Measurements from ENCODE around the gene PKD1.
"Not testable (repeated sequence)": the region's sequence is repeated elsewhere in the genome, so short reads cannot be mapped to it uniquely, and the experiment has no call there.

The PKD1 gene

GRCh38 chr16:2147981-2148671 is 12.4 kb upstream of the PKD1 start, which contains the start of gene RAB26:
Gene RAB26, plus strand, starts transcription at chr16:2148625. Its CDS starts 159 bp downstream, at chr16:2148784.
- no peaks in the 10 kb centered on the region for H3K9me3 ChIP-seq (ENCODE audit: insufficient read depth, low read depth, low read length)
- H3K36me3 ChIP-seq (ENCODE audit: insufficient read depth, low read depth, low read length) = peaks cover 22% of the 10 kb centered on the region
- peak within 1 kb of the TSS; percentile 85 for H3K4me3 ChIP-seq (ENCODE audit: low read length)
- H3K4me1 ChIP-seq (ENCODE audit: insufficient read depth, low read length) = peaks cover 15% of the 10 kb centered on the region; the same call in 1 of the 2 replicates
- H3K27ac ChIP-seq (ENCODE audit: low read length) = no peak within 1 kb of the TSS
- peaks cover 23% of the 10 kb centered on the region; the same call in 1 of the 2 replicates for H3K27me3 ChIP-seq (ENCODE audit: insufficient read depth, low read length)
- H3K9ac ChIP-seq (ENCODE audit: low read depth, low read length) = peak within 1 kb of the TSS; percentile 96; the same call in 1 of the 2 replicates

GRCh38 chr16:2147378-2147777 is 11.7 kb upstream of the PKD1 start:
- H3K27me3 ChIP-seq (ENCODE audit: insufficient read depth, low read length) = peaks cover 24% of the 10 kb centered on the region; the same call in 1 of the 2 replicates
- peaks cover 15% of the 10 kb centered on the region; the same call in 1 of the 2 replicates for H3K4me1 ChIP-seq (ENCODE audit: insufficient read depth, low read length)
- no peak overlapping the region for H3K27ac ChIP-seq (ENCODE audit: low read length)
- no peaks in the 10 kb centered on the region for H3K9me3 ChIP-seq (ENCODE audit: insufficient read depth, low read depth, low read length)
- no peak overlapping the region for H3K9ac ChIP-seq (ENCODE audit: low read depth, low read length)
- peaks cover 15% of the 10 kb centered on the region for H3K36me3 ChIP-seq (ENCODE audit: insufficient read depth, low read depth, low read length)
- H3K4me3 ChIP-seq (ENCODE audit: low read length) = no peak overlapping the region

- Histone ChIP-seq H3K9ac (ENCODE audit: low read depth, low read length) (no peak overlapping the region), H3K36me3 (ENCODE audit: insufficient read depth, low read depth, low read length) (no peaks in the 10 kb centered on the region), H3K9me3 (ENCODE audit: insufficient read depth, low read depth, low read length) (no peaks in the 10 kb centered on the region), H3K4me1 (ENCODE audit: insufficient read depth, low read length) (peaks cover 8% of the 10 kb centered on the region; the same call in 1 of the 2 replicates), H3K27ac (ENCODE audit: low read length) (no peak overlapping the region), H3K27me3 (ENCODE audit: insufficient read depth, low read length) (peaks cover 24% of the 10 kb centered on the region; the same call in 1 of the 2 replicates), H3K4me3 (ENCODE audit: low read length) (no peak overlapping the region)
Measured at GRCh38 chr16:2145843-2146242, 10.1 kb upstream of the PKD1 start.

- H3K9ac ChIP-seq (ENCODE audit: low read depth, low read length) = no peak overlapping the region
- no peak overlapping the region for H3K4me3 ChIP-seq (ENCODE audit: low read length)
- H3K4me1 ChIP-seq (ENCODE audit: insufficient read depth, low read length) = no peaks in the 10 kb centered on the region
- peaks cover 13% of the 10 kb centered on the region; the same call in 1 of the 2 replicates for H3K27me3 ChIP-seq (ENCODE audit: insufficient read depth, low read length)
- no peak overlapping the region for H3K27ac ChIP-seq (ENCODE audit: low read length)
- H3K36me3 ChIP-seq (ENCODE audit: insufficient read depth, low read depth, low read length) = no peaks in the 10 kb centered on the region
- H3K9me3 ChIP-seq (ENCODE audit: insufficient read depth, low read depth, low read length) = no peaks in the 10 kb centered on the region
Measured at GRCh38 chr16:2143878-2144485, 8.3 kb upstream of the PKD1 start.

GRCh38 chr16:2142942-2143877 is 7.5 kb upstream of the PKD1 start:
- Histone ChIP-seq H3K27ac (ENCODE audit: low read length) (no peak overlapping the region), H3K36me3 (ENCODE audit: insufficient read depth, low read depth, low read length) (no peaks in the 10 kb centered on the region), H3K4me3 (ENCODE audit: low read length) (no peak overlapping the region), H3K27me3 (ENCODE audit: insufficient read depth, low read length) (peaks cover 13% of the 10 kb centered on the region; the same call in 1 of the 2 replicates), H3K9me3 (ENCODE audit: insufficient read depth, low read depth, low read length) (no peaks in the 10 kb centered on the region), H3K9ac (ENCODE audit: low read depth, low read length) (no peak overlapping the region), H3K4me1 (ENCODE audit: insufficient read depth, low read length) (no peaks in the 10 kb centered on the region)

- H3K27ac ChIP-seq (ENCODE audit: low read length); H3K4me1 ChIP-seq (ENCODE audit: insufficient read depth, low read length); H3K36me3 ChIP-seq (ENCODE audit: insufficient read depth, low read depth, low read length); H3K9me3 ChIP-seq (ENCODE audit: insufficient read depth, low read depth, low read length); H3K27me3 ChIP-seq (ENCODE audit: insufficient read depth, low read length); H3K9ac ChIP-seq (ENCODE audit: low read depth, low read length): not testable (repeated sequence)
- peak overlapping the region; percentile 49; the same call in 1 of the 2 replicates for H3K4me3 ChIP-seq (ENCODE audit: low read length)
Measured at GRCh38 chr16:2135071-2135470, 627 bp downstream of the PKD1 start.

GRCh38 chr16:2133797-2134196 is 1.9 kb downstream of the PKD1 start:
- not testable (repeated sequence) for H3K36me3 ChIP-seq (ENCODE audit: insufficient read depth, low read depth, low read length); H3K4me3 ChIP-seq (ENCODE audit: low read length); H3K9me3 ChIP-seq (ENCODE audit: insufficient read depth, low read depth, low read length)

GRCh38 chr16:2129890-2130447 is 5.7 kb downstream of the PKD1 start:
- not testable (repeated sequence) for H3K27me3 ChIP-seq (ENCODE audit: insufficient read depth, low read length); H3K9me3 ChIP-seq (ENCODE audit: insufficient read depth, low read depth, low read length); H3K4me1 ChIP-seq (ENCODE audit: insufficient read depth, low read length); H3K9ac ChIP-seq (ENCODE audit: low read depth, low read length); H3K36me3 ChIP-seq (ENCODE audit: insufficient read depth, low read depth, low read length); H3K4me3 ChIP-seq (ENCODE audit: low read length); H3K27ac ChIP-seq (ENCODE audit: low read length)

More at GRCh38 chr16:2133797-2134196, 1.9 kb downstream of the PKD1 start:
- H3K27me3 ChIP-seq (ENCODE audit: insufficient read depth, low read length); H3K4me1 ChIP-seq (ENCODE audit: insufficient read depth, low read length); H3K27ac ChIP-seq (ENCODE audit: low read length); H3K9ac ChIP-seq (ENCODE audit: low read depth, low read length): not testable (repeated sequence)

- H3K9ac ChIP-seq (ENCODE audit: low read depth, low read length); H3K4me3 ChIP-seq (ENCODE audit: low read length); H3K9me3 ChIP-seq (ENCODE audit: insufficient read depth, low read depth, low read length); H3K36me3 ChIP-seq (ENCODE audit: insufficient read depth, low read depth, low read length); H3K4me1 ChIP-seq (ENCODE audit: insufficient read depth, low read length); H3K27ac ChIP-seq (ENCODE audit: low read length); H3K27me3 ChIP-seq (ENCODE audit: insufficient read depth, low read length): not testable (repeated sequence)
Measured at GRCh38 chr16:2129251-2129650, 6.4 kb downstream of the PKD1 start.

GRCh38 chr16:2127630-2128280 is 7.9 kb downstream of the PKD1 start:
- H3K9ac ChIP-seq (ENCODE audit: low read depth, low read length); H3K4me3 ChIP-seq (ENCODE audit: low read length); H3K27ac ChIP-seq (ENCODE audit: low read length); H3K4me1 ChIP-seq (ENCODE audit: insufficient read depth, low read length); H3K9me3 ChIP-seq (ENCODE audit: insufficient read depth, low read depth, low read length); H3K36me3 ChIP-seq (ENCODE audit: insufficient read depth, low read depth, low read length); H3K27me3 ChIP-seq (ENCODE audit: insufficient read depth, low read length): not testable (repeated sequence)
